ENCODE measurements around the gene NEDD4L.

DNA sequence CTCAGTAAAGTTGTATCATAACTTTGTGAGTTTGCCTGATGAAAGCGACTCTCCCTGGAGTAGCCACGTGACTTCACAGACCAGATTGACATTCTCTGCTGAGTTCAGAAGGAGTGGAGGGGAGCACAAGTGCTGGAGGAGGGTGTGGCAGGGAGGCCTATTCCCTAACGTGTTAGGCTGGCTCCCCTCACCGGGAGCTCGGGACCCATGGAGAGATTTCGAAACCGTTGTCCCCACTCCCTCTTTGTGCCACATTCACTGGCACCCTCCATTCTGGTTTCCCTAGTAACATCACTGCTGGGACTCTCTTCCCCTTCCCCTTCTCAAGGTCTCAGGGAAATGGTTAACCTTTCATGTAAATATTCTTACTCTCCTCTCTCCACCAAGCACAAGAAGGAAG lies 304.9 kb downstream of the NEDD4L start:
- TF ChIP-seq FOXA1 (IDR thresholded peaks at IDR 0.05) (no peak), NFRKB (IDR thresholded peaks at IDR 0.05) (no peak), SP1 (IDR thresholded peaks at IDR 0.05) (no peak), FOXM1 (IDR thresholded peaks at IDR 0.05; ENCODE audit: borderline replicate concordance) (no peak), ELF4 (IDR thresholded peaks at IDR 0.05) (no peak), HDGF (IDR thresholded peaks at IDR 0.05; ENCODE audit: borderline replicate concordance) (no peak), L3MBTL2 (conservative IDR thresholded peaks at IDR 0.05) (no peak), SUZ12 (IDR thresholded peaks at IDR 0.05) (no peak), BHLHE40 (IDR thresholded peaks at IDR 0.05; ENCODE audit: borderline replicate concordance) (no peak)
